Astrocyte of the cerebellum (primary cell): ENCODE data around the gene PLAGL2.

Source experiments
- DNase-seq: peaks from one replicate; pipeline ENCODE4 v3.0.0-alpha.2; 2011; ENCODE audit warnings: low read depth
- H3K4me3 ChIP-seq: 2 replicates; pipeline ENCODE4 v1.5.1; 2011; ENCODE audit warnings: mild to moderate bottlenecking, low read depth, low read length, moderate library complexity
- in situ Hi-C: cut with HindIII; loops from 2 replicates; pipeline ENCODE4 v1.10.0; 2017; ENCODE audit warnings: low sequenced_read_pairs
- TF ChIP-seq, protein P1 (sequence below): IDR thresholded peaks from 2 replicates; pipeline ENCODE4 v1.5.1; 2012; ENCODE audit warnings: low read length, low read depth, moderate library complexity, mild to moderate bottlenecking; ENCODE audit errors: missing control alignments

The PLAGL2 gene

DNA sequence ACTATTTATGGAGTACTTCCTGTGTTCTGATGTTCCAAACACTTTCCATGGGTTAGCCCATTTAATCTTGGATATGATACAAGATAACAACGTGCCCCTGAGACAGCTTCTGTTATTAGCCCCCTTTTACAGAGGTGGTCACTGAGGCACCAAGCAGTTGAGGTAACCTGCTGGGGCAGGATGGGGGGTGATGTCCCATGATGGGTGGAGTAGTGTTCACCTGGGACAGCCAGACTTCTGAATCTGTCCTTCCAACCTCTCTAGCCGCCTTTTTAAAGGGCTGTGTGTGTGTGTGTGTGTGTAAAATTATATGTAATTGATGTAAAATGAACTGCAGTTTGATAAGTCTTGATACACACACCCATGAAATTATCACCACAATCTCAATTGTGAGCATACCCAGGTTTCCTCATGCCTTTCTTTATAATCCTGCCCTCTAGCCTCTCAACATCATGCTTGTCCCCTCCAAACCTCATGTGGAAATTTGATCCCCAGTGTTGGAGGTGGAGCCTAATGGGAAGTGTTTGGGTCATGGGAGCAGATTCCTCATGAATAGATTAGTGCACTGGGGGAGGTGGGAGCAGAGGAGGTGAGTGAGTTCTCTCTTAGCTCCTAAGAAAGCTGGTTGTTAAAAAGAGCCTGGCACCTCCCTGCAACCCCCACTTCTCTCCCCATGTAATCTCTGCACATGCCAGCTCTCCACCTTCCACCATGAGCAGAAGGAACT lies 39.2 kb downstream of the PLAGL2 start:
- DNase-seq = peak; percentile 19
- TF ChIP-seq, protein P1, sequence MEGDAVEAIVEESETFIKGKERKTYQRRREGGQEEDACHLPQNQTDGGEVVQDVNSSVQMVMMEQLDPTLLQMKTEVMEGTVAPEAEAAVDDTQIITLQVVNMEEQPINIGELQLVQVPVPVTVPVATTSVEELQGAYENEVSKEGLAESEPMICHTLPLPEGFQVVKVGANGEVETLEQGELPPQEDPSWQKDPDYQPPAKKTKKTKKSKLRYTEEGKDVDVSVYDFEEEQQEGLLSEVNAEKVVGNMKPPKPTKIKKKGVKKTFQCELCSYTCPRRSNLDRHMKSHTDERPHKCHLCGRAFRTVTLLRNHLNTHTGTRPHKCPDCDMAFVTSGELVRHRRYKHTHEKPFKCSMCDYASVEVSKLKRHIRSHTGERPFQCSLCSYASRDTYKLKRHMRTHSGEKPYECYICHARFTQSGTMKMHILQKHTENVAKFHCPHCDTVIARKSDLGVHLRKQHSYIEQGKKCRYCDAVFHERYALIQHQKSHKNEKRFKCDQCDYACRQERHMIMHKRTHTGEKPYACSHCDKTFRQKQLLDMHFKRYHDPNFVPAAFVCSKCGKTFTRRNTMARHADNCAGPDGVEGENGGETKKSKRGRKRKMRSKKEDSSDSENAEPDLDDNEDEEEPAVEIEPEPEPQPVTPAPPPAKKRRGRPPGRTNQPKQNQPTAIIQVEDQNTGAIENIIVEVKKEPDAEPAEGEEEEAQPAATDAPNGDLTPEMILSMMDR = no peak
- H3K4me3 ChIP-seq = no peak overlapping the region
- in situ Hi-C loops = no loop called here

DNA sequence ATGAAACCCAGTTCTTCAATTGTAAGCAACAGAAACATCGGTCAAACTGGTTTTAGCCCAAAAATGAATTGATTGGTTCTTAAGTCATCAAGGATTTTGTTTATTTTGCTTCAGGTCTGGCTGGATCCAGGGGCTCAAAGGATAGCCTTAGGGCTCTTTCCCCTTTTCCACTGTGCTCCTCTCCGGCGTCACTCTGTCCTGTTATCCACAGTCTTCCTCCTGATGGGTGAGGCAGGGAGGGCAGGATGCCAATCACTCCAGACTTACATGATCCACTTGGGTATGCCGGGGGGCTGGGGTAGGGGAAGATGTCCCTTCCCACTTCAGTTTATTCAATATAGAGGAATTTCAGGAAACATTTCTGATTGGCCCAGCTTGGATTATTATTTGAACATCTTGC lies 40.0 kb downstream of the PLAGL2 start:
- DNase-seq = no peak
- TF ChIP-seq, protein P1 = no peak
- in situ Hi-C loops = no loop called here

DNA sequence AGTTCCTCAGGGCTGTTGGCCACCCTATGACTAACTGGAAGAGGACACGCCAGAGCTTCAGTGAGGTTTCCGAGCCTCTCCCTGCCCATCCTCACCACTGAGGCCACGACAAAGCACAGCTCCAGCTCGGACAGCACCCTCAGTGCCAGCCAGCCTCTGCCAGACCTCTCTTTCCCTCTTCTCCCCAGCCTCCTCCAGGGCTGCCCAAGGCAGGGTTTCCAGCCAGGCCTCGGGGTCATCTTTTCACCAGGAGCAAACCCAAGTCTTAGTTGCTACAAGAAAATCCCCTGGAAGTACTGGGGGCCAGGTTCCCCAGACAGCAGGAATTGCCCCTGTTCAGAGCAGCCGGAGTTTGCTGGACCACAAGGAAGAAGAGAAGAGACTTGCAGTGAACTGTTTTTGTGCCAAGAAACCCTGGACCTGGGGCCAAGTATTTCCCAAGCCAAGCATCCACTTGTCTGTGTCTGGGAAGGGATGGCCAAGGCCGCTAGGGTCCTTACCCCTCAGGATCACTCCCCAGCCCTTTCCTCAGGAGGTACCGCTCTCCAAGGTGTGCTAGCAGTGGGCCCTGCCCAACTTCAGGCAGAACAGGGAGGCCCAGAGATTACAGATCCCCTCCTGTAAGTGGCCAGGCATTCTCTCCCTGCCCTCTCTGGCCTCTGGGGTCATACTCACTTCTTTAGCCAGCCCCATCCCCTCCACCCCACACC lies 41.6 kb downstream of the PLAGL2 start:
- no peak overlapping the region for H3K4me3 ChIP-seq
- in situ Hi-C loops = no loop called here
- TF ChIP-seq, protein P1 = no peak
- no peak for DNase-seq

More for the DNA sequence above, 40.0 kb downstream of the PLAGL2 start:
- no peak overlapping the region for H3K4me3 ChIP-seq

DNA sequence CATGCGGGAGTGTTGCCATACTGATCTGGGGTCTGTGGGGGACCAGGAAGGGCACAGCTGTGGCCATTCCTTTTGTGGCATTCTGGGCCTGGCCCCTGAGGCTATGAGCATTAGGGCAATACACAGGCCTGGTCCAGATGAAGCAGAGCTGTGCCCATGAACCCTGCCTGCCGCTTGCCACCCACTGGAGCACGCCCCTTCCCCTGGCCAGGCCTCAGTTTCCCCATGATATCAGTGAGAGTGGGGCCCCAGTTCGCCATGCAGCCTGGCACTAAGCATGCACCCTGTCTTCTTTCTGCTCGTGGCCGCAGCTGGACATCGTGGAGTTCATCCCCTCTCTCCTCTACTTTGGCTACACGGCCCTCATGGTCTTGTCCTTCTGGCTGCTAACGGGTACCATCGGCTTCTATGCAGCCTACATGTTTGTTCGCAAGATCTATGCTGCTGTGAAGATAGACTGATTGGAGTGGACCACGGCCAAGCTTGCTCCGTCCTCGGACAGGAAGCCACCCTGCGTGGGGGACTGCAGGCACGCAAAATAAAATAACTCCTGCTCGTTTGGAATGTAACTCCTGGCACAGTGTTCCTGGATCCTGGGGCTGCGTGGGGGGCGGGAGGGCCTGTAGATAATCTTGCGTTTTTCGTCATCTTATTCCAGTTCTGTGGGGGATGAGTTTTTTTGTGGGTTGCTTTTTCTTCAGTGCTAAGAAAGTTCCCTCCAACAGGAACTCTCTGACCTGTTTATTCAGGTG lies 42.4 kb downstream of the PLAGL2 start:
- TF ChIP-seq, protein P1 = no peak
- in situ Hi-C loops = no loop called here
- DNase-seq = no peak
- H3K4me3 ChIP-seq = no peak overlapping the region

DNA sequence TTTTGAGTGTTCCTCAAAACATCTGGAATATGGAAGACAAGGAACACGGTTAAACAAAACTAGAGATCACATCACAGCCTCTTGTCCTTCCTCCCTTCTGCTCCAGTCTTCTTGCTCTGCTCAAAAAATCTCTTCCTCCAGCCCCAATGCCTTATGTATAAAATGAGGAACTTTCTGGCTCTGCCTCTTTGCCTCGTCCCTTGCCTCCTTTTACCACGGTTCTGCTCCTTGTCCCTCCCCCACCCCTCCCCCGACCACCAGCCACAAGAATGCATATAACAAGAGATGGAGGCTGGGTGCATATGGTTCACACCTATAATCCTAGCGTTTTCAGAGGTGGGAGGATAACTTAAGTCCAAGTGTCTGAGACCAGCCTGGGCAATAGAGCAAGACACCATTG lies 43.6 kb downstream of the PLAGL2 start:
- DNase-seq = no peak
- TF ChIP-seq, protein P1 = no peak
- H3K4me3 ChIP-seq = no peak overlapping the region
- in situ Hi-C loops = no loop called here

DNA sequence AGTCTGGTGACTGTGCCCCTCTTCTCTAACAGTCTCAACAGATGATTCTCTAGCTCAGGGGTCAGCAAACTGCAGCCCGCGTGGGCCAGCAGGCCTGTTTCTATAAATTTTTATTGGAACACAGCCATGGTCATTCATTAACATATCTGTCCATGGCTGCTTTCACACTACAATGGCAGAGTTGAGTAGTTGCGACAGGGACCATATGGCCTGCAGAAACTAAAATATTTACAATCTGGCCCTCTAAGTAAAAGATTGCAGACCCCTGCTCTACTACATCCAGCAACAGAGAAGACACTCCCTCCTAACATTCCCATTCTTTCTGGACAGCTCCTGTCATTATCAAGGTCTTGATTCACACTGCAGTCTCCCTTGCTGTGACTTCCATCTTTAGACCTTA lies 45.2 kb downstream of the PLAGL2 start:
- no peak for DNase-seq
- in situ Hi-C loops = no loop called here
- H3K4me3 ChIP-seq = no peak overlapping the region
- TF ChIP-seq, protein P1 = no peak
